ENCODE results near the gene TLN1. TPM values are rescaled to one million over a fixed set of nuclear protein-coding genes. Genes with fewer than 3 reads are reported as not detected.

TLN1 gene
- total RNA-seq, 4 donors from 2014 or later = 126 to 179 (median 152) TPM

DNA sequence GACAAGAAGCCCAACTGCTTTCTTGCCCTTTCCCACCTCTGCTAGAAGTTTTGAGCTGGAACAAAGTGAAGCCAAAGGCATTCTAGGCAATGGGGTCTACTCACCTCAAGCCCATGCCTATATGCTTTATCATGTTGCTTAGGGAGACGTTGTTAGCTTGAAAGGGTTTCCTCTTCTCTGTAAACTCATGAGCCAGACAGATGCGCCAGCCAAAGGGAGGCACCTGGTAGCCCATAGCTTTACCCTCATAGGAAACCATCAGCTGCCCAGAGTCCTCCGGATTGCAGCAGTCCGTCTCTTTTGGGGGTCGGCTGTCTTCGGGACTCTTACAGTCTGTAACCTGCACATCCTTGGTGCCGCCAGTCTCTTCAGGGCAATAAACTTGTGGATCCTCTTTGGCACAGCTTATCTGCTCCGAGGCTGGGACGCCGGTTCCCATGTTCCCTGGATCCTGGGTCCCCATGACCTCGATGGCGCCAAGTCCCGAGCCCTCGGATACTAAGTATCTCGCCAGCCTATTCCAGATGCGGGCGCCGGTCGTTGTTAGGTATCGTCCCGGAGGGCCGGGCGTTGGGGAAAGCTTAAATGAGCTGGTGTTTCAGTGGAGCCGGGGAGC is 16.4 kb upstream of the TLN1 start:
- TF ChIP-seq, protein P1, sequence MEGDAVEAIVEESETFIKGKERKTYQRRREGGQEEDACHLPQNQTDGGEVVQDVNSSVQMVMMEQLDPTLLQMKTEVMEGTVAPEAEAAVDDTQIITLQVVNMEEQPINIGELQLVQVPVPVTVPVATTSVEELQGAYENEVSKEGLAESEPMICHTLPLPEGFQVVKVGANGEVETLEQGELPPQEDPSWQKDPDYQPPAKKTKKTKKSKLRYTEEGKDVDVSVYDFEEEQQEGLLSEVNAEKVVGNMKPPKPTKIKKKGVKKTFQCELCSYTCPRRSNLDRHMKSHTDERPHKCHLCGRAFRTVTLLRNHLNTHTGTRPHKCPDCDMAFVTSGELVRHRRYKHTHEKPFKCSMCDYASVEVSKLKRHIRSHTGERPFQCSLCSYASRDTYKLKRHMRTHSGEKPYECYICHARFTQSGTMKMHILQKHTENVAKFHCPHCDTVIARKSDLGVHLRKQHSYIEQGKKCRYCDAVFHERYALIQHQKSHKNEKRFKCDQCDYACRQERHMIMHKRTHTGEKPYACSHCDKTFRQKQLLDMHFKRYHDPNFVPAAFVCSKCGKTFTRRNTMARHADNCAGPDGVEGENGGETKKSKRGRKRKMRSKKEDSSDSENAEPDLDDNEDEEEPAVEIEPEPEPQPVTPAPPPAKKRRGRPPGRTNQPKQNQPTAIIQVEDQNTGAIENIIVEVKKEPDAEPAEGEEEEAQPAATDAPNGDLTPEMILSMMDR (IDR thresholded peaks at IDR 0.05) = no peak
- no peak for TF ChIP-seq EP300 (IDR thresholded peaks at IDR 0.05)
- TF ChIP-seq POLR2A (IDR thresholded peaks at IDR 0.05) = no peak
- no peak for TF ChIP-seq POLR2AphosphoS5 (IDR thresholded peaks at IDR 0.05)
- Histone ChIP-seq H3K27me3 (no peaks in the 10 kb centered on the region), H3K36me3 (peaks cover 42% of the 10 kb centered on the region), H3K4me3 (peak overlapping the region; percentile 83), H3K27ac (peak overlapping the region; percentile 83), H3K9me3 (no peaks in the 10 kb centered on the region), H3K4me1 (peaks cover 51% of the 10 kb centered on the region)
- WGBS = 1% methylated on average over 9 of the region's 24 CpGs
- DNase-seq (ENCODE audit: low spot score in 2 of 2) = no peak

DNA sequence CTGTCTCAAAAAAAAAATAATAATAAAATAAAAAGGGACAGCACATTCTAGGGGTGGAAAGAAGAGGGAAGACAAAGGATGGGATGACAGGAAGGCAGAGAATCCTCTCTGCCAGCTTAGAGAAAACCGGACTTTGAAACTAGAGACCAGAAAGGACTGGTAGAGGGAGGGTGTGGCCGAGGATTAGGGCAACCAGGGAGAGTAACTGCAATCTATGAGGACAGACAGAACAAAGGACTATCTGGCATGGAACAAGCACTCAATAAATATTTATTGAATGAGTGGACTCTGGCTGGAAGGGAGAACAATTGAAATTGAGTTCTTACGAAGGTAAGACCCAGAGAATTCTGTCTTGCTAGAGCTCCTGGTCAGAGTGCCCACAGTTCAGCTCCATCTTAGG is 14.6 kb upstream of the TLN1 start:
- no peaks in the 10 kb centered on the region for H3K27me3 ChIP-seq
- no peaks in the 10 kb centered on the region for H3K9me3 ChIP-seq
- 50% methylated on average over 3 of the region's 3 CpGs for WGBS
- DNase-seq (ENCODE audit: low spot score in 2 of 2) = no peak
- peak overlapping the region; percentile 83 for H3K4me3 ChIP-seq
- TF ChIP-seq POLR2A (IDR thresholded peaks at IDR 0.05) = no peak
- TF ChIP-seq EP300 (IDR thresholded peaks at IDR 0.05) = no peak
- no peak for TF ChIP-seq POLR2AphosphoS5 (IDR thresholded peaks at IDR 0.05)
- TF ChIP-seq, protein P1 (IDR thresholded peaks at IDR 0.05) = no peak
- H3K4me1 ChIP-seq = peaks cover 51% of the 10 kb centered on the region
- H3K36me3 ChIP-seq = peaks cover 42% of the 10 kb centered on the region
- H3K27ac ChIP-seq = no peak overlapping the region

DNA sequence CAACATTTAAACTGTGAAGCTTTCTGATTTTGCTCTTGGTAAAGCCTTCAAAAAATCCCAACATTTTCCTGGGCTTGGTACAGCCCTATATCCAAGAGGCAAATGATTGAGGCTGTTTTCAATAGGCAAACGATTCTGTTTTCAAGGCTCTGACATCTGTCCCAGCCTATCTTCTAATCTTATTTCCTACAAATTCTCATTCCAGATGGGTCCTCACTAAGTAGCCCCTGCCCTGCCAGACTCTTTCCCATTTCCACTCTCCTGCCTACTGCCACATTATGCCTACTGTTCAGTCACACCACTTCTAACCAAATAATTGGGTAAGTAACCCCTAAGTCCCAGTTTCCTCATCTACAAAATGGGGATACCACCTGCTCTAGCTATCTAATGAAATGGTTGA is 13.6 kb upstream of the TLN1 start:
- H3K9me3 ChIP-seq = no peaks in the 10 kb centered on the region
- peaks cover 49% of the 10 kb centered on the region for H3K4me1 ChIP-seq
- H3K27ac ChIP-seq = no peak overlapping the region
- H3K36me3 ChIP-seq = peaks cover 43% of the 10 kb centered on the region
- no peak for DNase-seq (ENCODE audit: low spot score in 2 of 2)
- 50% methylated on average over 1 of the region's 1 CpG for WGBS
- no peaks in the 10 kb centered on the region for H3K27me3 ChIP-seq
- TF ChIP-seq POLR2A (IDR thresholded peaks at IDR 0.05) (no peak), EP300 (IDR thresholded peaks at IDR 0.05) (no peak), POLR2AphosphoS5 (IDR thresholded peaks at IDR 0.05) (no peak)
- TF ChIP-seq, protein P1 (IDR thresholded peaks at IDR 0.05) = no peak
- peak overlapping the region; percentile 83 for H3K4me3 ChIP-seq

DNA sequence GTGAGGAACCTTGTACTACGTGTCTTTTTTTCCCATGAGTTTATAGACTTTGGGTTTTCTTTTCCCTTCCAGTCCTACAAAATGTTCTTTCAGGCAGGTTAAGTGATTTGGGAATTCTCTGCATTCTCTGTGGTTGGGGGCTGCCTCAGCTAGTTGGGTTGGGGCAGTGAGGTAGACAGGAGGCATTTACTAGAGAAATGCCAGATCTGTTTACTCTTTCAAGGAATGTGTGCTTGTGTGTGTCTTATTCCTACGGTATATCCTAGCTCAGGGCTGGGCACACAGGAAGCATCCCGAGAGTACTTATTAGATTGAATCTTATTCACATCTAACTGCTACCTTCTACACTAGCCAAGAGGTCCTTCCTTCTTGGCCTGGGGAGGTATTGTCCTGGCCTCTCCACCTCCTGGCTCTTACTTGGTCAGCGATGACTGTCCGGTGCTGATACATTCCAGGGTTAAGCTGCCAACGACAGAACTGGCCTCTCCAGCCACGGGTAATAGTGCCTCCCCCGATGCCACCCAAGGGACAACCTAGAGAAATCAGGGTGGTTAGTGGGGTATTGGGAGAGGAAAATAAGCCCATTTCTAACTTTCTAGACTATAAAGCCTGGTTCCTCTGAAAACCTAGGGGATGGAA is 12.0 kb upstream of the TLN1 start:
- DNase-seq (ENCODE audit: low spot score in 2 of 2) = peak in 1 of 2 donors; percentile 35
- TF ChIP-seq, protein P1 (IDR thresholded peaks at IDR 0.05) = no peak
- TF ChIP-seq POLR2A (IDR thresholded peaks at IDR 0.05) (no peak), EP300 (IDR thresholded peaks at IDR 0.05) (no peak), POLR2AphosphoS5 (IDR thresholded peaks at IDR 0.05) (no peak)
- Histone ChIP-seq H3K4me1 (peaks cover 38% of the 10 kb centered on the region), H3K36me3 (peaks cover 59% of the 10 kb centered on the region), H3K27ac (no peak overlapping the region), H3K4me3 (no peak overlapping the region), H3K27me3 (no peaks in the 10 kb centered on the region), H3K9me3 (no peaks in the 10 kb centered on the region)
- 88% methylated on average over 8 of the region's 8 CpGs for WGBS

DNA sequence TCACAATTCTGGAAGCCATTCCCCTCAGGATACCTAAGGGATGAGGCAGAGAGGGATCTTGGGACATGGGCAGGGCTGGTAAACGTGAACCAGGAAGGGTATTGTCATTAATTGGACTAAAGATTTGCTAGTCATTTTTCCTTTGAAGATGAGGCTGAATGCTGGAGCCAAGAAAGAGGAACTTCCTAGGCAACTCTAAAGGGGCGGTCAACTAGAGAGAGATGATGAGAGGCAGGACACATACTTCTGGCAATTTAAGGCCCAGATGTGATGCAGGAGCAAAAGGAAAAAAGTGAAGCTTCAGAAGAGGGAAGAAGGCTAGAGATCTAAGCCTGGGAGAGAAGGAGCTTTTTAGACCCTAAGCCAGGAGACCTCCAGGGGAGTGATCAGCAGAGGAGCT is 11.5 kb upstream of the TLN1 start:
- WGBS = 72% methylated on average over 2 of the region's 2 CpGs
- Histone ChIP-seq H3K9me3 (no peaks in the 10 kb centered on the region), H3K4me3 (no peak overlapping the region), H3K27ac (no peak overlapping the region), H3K36me3 (peaks cover 64% of the 10 kb centered on the region), H3K4me1 (peaks cover 38% of the 10 kb centered on the region), H3K27me3 (no peaks in the 10 kb centered on the region)
- no peak for DNase-seq (ENCODE audit: low spot score in 2 of 2)
- TF ChIP-seq POLR2A (IDR thresholded peaks at IDR 0.05) (no peak), EP300 (IDR thresholded peaks at IDR 0.05) (no peak), POLR2AphosphoS5 (IDR thresholded peaks at IDR 0.05) (no peak)
- TF ChIP-seq, protein P1 (IDR thresholded peaks at IDR 0.05) = no peak

All from suprapubic skin (tissue), 4 donors.